Mesenchymal stem cell (in vitro differentiated cells and primary cell): ENCODE results near the gene GNG10.
"Not testable (repeated sequence)": the region's sequence is repeated elsewhere in the genome, so short reads cannot be mapped to it uniquely, and the experiment has no call there.

ENCODE experiments used
- DNase-seq: peaks from one replicate; pipeline ENCODE4 v3.0.0-alpha.2; 2013
- H2AFZ ChIP-seq: one replicate; pipeline ENCODE4 v1.6.1; 2013; ENCODE audit warnings: low read depth, mild to moderate bottlenecking, control low read depth, inconsistent platforms, low read length, moderate library complexity
- H2AK5ac ChIP-seq: 2 replicates; pipeline ENCODE4 v1.6.1; 2013; ENCODE audit warnings: low read length, moderate library complexity, mild to moderate bottlenecking, inconsistent platforms; ENCODE audit not compliant: severe bottlenecking
- H2BK120ac ChIP-seq: one replicate; pipeline ENCODE4 v1.6.1; 2013; ENCODE audit warnings: low read depth, mild to moderate bottlenecking, inconsistent platforms, low read length, moderate library complexity
- H2BK12ac ChIP-seq, 2 experiments: one replicate each; pipeline ENCODE4 v1.6.1; 2013; ENCODE audit warnings: inconsistent platforms in 2 of 2, low read length in 2 of 2, mild to moderate bottlenecking in 2 of 2, moderate library complexity in 2 of 2, control low read depth in 1 of 2
- H2BK15ac ChIP-seq: one replicate; pipeline ENCODE4 v1.6.1; 2013; ENCODE audit warnings: mild to moderate bottlenecking, low read depth, inconsistent platforms; ENCODE audit not compliant: poor library complexity, severe bottlenecking
- H2BK5ac ChIP-seq: 2 replicates; pipeline ENCODE4 v1.6.1; 2013; ENCODE audit warnings: low read depth, mild to moderate bottlenecking, low read length, control low read depth, inconsistent platforms; ENCODE audit not compliant: poor library complexity, severe bottlenecking
- H3K14ac ChIP-seq, 2 experiments: one replicate each; pipeline ENCODE4 v1.6.1; 2013; ENCODE audit warnings: inconsistent platforms in 2 of 2, low read length in 2 of 2, control low read depth in 1 of 2, mild to moderate bottlenecking in 1 of 2, moderate library complexity in 1 of 2
- H3K18ac ChIP-seq, 2 experiments: one replicate each; pipeline ENCODE4 v1.6.1; 2013; ENCODE audit warnings: inconsistent platforms in 2 of 2, low read length in 2 of 2, control low read depth in 1 of 2, low read depth in 1 of 2, mild to moderate bottlenecking in 1 of 2
- H3K23ac ChIP-seq, 2 experiments: one replicate each; pipeline ENCODE4 v1.6.1; 2013; ENCODE audit warnings: inconsistent platforms in 2 of 2, low read length in 2 of 2, mild to moderate bottlenecking in 2 of 2, moderate library complexity in 2 of 2, control low read depth in 1 of 2
- H3K27ac ChIP-seq: 2 replicates; pipeline ENCODE4 v1.5.1; 2013; ENCODE audit warnings: mild to moderate bottlenecking, moderate library complexity, low read length, control low read depth, inconsistent platforms; ENCODE audit not compliant: poor library complexity, severe bottlenecking
- H3K27me3 ChIP-seq, 2 experiments: 2 replicates each; pipeline versions ENCODE4 v1.6.1 to v1.7.0; 2013; ENCODE audit warnings: low read length in 2 of 2, mild to moderate bottlenecking in 2 of 2, moderate library complexity in 2 of 2, control low read depth in 1 of 2, inconsistent platforms in 1 of 2; ENCODE audit not compliant: control insufficient read depth in 1 of 2, insufficient read depth in 1 of 2
- H3K36me3 ChIP-seq, 2 experiments: 2 replicates each; pipeline versions ENCODE4 v1.6.1 to v1.7.0; 2013; ENCODE audit warnings: low read length in 2 of 2, control low read depth in 1 of 2, inconsistent platforms in 1 of 2, low read depth in 1 of 2, mild to moderate bottlenecking in 1 of 2; ENCODE audit not compliant: insufficient read depth in 2 of 2, control insufficient read depth in 1 of 2
- H3K4ac ChIP-seq, 2 experiments: one replicate each; pipeline ENCODE4 v1.6.1; 2013; ENCODE audit warnings: inconsistent platforms in 2 of 2, low read length in 2 of 2, mild to moderate bottlenecking in 2 of 2, moderate library complexity in 2 of 2, control low read depth in 1 of 2, low read depth in 1 of 2
- H3K4me1 ChIP-seq: 2 replicates; pipeline ENCODE4 v1.6.1; 2013; ENCODE audit warnings: low read depth, low read length, control low read depth; ENCODE audit not compliant: control insufficient read depth, insufficient read depth
- H3K4me2 ChIP-seq: 2 replicates; pipeline ENCODE4 v1.6.1; 2013; ENCODE audit warnings: low read length, mild to moderate bottlenecking, inconsistent platforms; ENCODE audit not compliant: poor library complexity, severe bottlenecking
- H3K4me3 ChIP-seq, 2 experiments: 2 replicates each; pipeline versions ENCODE4 v1.5.1 to v1.7.0; 2013; ENCODE audit warnings: low read length in 2 of 2, mild to moderate bottlenecking in 2 of 2, control low read depth in 1 of 2, low read depth in 1 of 2; ENCODE audit not compliant: insufficient read depth in 1 of 2
- H3K79me1 ChIP-seq: replicated peaks from 2 replicates; pipeline ENCODE4 v1.6.1; 2013; ENCODE audit warnings: mild to moderate bottlenecking, control low read depth, low read length, inconsistent platforms; ENCODE audit not compliant: poor library complexity, severe bottlenecking
- H3K9ac ChIP-seq: 2 replicates; pipeline ENCODE4 v1.7.0; 2013; ENCODE audit warnings: mild to moderate bottlenecking, low read length, moderate library complexity
- H3K9me3 ChIP-seq: 2 replicates; pipeline ENCODE4 v1.7.0; 2013; ENCODE audit warnings: mild to moderate bottlenecking, low read length; ENCODE audit not compliant: control insufficient read depth
- H4K8ac ChIP-seq: one replicate; pipeline ENCODE4 v1.6.1; 2013; ENCODE audit warnings: inconsistent platforms, mild to moderate bottlenecking, low read length, moderate library complexity
- H4K91ac ChIP-seq: one replicate; pipeline ENCODE4 v1.6.1; 2013; ENCODE audit warnings: mild to moderate bottlenecking, low read length, inconsistent platforms
- WGBS: methylation state at CpG from one replicate; pipeline ENCODE4 v1.1.7; 2013; ENCODE audit warnings: mixed read lengths; 5-methylcytosine and 5-hydroxymethylcytosine counted together

Gene GNG10

DNA sequence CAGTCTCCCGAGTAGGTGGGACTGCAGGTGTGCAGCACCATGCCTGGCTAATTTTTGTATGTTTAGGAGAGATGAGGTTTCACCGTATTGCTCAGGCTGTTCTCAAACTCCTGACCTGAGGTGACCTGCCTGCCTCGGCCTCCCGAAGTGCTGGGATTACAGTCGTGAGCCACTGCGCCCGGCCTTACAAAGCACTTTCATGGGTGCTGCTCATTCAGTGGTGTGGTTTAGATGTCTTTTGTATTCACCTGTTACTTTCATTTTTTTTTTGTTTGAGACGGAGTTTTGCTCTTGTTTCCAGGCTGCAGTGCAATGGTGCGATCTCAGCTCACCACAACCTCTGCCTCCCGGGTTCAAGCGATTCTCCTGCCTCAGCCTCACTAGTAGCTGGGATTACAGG lies 7.2 kb downstream of the GNG10 start:
- not testable (repeated sequence) for H3K4me3 ChIP-seq, H3K14ac ChIP-seq, H2AFZ ChIP-seq, H3K4ac ChIP-seq, H2BK15ac ChIP-seq, H3K27ac ChIP-seq, H3K9me3 ChIP-seq, H3K4me2 ChIP-seq, H3K9ac ChIP-seq, H3K27me3 ChIP-seq, H4K8ac ChIP-seq, H2BK12ac ChIP-seq, H4K91ac ChIP-seq, DNase-seq, H2BK5ac ChIP-seq, H3K4me1 ChIP-seq, H2AK5ac ChIP-seq, H3K23ac ChIP-seq, H2BK120ac ChIP-seq, H3K18ac ChIP-seq
- H3K36me3 ChIP-seq = peaks cover 16 to 50% of the 10 kb centered on the region in 2 experiments
- peaks cover 24% of the 10 kb centered on the region for H3K79me1 ChIP-seq
- 94% methylated on average over 11 of the region's 11 CpGs for WGBS

DNA sequence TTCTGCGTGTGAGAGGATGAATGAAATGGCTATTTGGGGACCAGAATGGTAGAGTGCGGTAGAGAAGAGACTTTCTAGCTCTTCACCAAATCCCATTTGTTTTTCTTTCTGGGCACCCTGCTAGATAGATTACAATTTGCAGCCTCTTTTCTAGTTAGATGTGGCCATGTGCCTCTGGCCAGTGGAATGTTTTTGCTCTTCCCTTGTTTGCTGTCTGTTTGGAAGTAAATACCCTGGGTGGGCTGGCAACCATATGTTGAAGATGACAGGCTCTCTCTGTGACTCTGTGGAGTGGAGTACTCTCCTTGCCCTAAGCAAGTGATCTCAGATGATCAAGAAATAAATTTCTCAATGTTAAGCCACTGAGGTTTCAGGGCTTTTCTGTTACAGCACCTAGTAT lies 12.9 kb downstream of the GNG10 start:
- no CpG with 5 or more reads among the region's 2 CpGs for WGBS
- Histone ChIP-seq H3K79me1 (peaks cover 3% of the 10 kb centered on the region), H2BK5ac (no peak overlapping the region)

DNA sequence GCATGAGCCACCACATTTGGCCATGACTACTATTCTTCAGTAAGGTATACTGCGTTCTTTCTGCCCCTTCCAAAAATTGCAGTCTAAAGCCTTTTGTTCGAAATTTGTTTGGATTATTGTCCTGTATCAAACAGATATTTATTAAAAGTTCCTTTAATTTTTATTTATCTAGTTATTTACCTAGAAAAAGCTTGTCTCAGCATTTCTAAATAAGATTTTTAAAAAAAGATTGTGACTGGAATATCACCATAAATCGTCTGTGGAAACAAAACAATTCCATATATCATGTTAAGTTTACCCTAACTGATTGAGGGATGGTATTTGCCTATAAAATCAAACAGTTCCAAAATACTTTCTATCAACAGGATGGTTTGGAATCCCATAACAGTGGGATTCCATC lies 14.7 kb downstream of the GNG10 start:
- H4K8ac ChIP-seq = no peak overlapping the region
- H3K4me1 ChIP-seq = no peaks in the 10 kb centered on the region
- peaks cover 2% of the 10 kb centered on the region for H3K9me3 ChIP-seq
- no peaks in the 10 kb centered on the region for H3K79me1 ChIP-seq
- no peak for DNase-seq
- no peak overlapping the region for H2BK12ac ChIP-seq
- no peak overlapping the region for H3K27ac ChIP-seq
- no CpG with 5 or more reads among the region's 3 CpGs for WGBS
- H3K4me2 ChIP-seq = no peak overlapping the region
- H3K9ac ChIP-seq = no peak overlapping the region
- no peaks in the 10 kb centered on the region for H3K27me3 ChIP-seq
- H2AK5ac ChIP-seq = no peak overlapping the region
- H3K4ac ChIP-seq = no peak overlapping the region
- no peak overlapping the region for H4K91ac ChIP-seq
- no peak overlapping the region for H3K23ac ChIP-seq
- H3K18ac ChIP-seq = no peak overlapping the region
- H2BK120ac ChIP-seq = no peak overlapping the region
- H3K14ac ChIP-seq = no peak overlapping the region
- H3K36me3 ChIP-seq = peaks cover 12 to 36% of the 10 kb centered on the region in 2 experiments
- H2AFZ ChIP-seq = no peak overlapping the region
- no peak overlapping the region for H2BK15ac ChIP-seq
- H2BK5ac ChIP-seq = no peak overlapping the region
- no peak overlapping the region for H3K4me3 ChIP-seq

More for the DNA sequence above, 12.9 kb downstream of the GNG10 start:
- H2BK12ac ChIP-seq = no peak overlapping the region
- H4K91ac ChIP-seq = no peak overlapping the region
- no peak overlapping the region for H3K4me2 ChIP-seq
- H2AK5ac ChIP-seq = no peak overlapping the region
- H3K18ac ChIP-seq = no peak overlapping the region
- no peaks in the 10 kb centered on the region for H3K9me3 ChIP-seq
- no peak overlapping the region for H3K4me3 ChIP-seq
- no peak overlapping the region for H3K23ac ChIP-seq
- no peak overlapping the region for H2BK120ac ChIP-seq
- no peaks in the 10 kb centered on the region for H3K4me1 ChIP-seq
- H3K36me3 ChIP-seq = peaks cover 13 to 35% of the 10 kb centered on the region in 2 experiments
- H3K27me3 ChIP-seq = no peaks in the 10 kb centered on the region
- H3K4ac ChIP-seq = no peak overlapping the region
- no peak for DNase-seq
- no peak overlapping the region for H3K14ac ChIP-seq
- no peak overlapping the region for H4K8ac ChIP-seq
- no peak overlapping the region for H3K9ac ChIP-seq
- H3K27ac ChIP-seq = no peak overlapping the region
- no peak overlapping the region for H2AFZ ChIP-seq
- no peak overlapping the region for H2BK15ac ChIP-seq

DNA sequence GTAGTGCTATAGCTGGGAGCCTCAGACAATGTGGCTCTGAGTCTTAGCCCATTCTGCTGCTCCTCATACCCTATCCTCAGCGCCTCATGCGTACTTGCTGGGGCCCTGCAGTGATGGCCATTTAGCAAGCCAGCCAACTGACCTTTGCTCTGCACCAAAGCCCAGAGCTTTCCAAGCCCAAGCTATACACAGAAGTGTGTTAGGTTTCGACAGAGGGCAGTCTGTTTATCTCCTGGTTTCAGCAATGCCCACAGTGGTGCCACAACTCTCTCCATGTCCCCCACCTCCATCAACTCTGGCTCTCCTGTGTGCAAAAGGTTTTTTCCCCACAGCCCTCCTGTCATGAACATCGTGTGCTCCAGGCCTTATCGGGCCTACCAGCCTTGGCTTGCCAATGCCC lies 16.9 kb downstream of the GNG10 start:
- no peak overlapping the region for H3K23ac ChIP-seq
- no peak overlapping the region for H2BK15ac ChIP-seq
- H3K4me1 ChIP-seq = no peaks in the 10 kb centered on the region
- no peak overlapping the region for H2BK120ac ChIP-seq
- no peak overlapping the region for H3K14ac ChIP-seq
- peaks cover 12 to 33% of the 10 kb centered on the region in 2 experiments for H3K36me3 ChIP-seq
- H2AK5ac ChIP-seq = no peak overlapping the region
- H3K18ac ChIP-seq = no peak overlapping the region
- no peak overlapping the region for H3K27ac ChIP-seq
- no peak overlapping the region for H3K4ac ChIP-seq
- H4K8ac ChIP-seq = no peak overlapping the region
- H2BK5ac ChIP-seq = no peak overlapping the region
- H4K91ac ChIP-seq = no peak overlapping the region
- no peaks in the 10 kb centered on the region for H3K79me1 ChIP-seq
- DNase-seq = no peak
- H2BK12ac ChIP-seq = no peak overlapping the region
- H3K9ac ChIP-seq = no peak overlapping the region
- 99% methylated on average over 5 of the region's 5 CpGs for WGBS
- no peak overlapping the region for H3K4me3 ChIP-seq
- H3K27me3 ChIP-seq = no peaks in the 10 kb centered on the region
- peaks cover 2% of the 10 kb centered on the region for H3K9me3 ChIP-seq
- no peak overlapping the region for H3K4me2 ChIP-seq
- no peak overlapping the region for H2AFZ ChIP-seq
